Panc1 (cell line): ENCODE measurements around the gene PKIB.

Source experiments
- CTCF ChIP-seq: fragments of 450-650 bp; IDR thresholded peaks from 2 replicates; pipeline ENCODE4 v1.5.1; 2017; ENCODE audit warnings: mild to moderate bottlenecking
- POLR2AphosphoS5 ChIP-seq: IDR thresholded peaks from 2 replicates; pipeline ENCODE4 v1.6.1; 2012; ENCODE audit warnings: mild to moderate bottlenecking, low read depth, low read length, moderate library complexity

- no peak for TF ChIP-seq POLR2AphosphoS5
- TF ChIP-seq CTCF: no peak
These were observed 91.5 kb downstream of the PKIB start for GRCh38 chr6:122701666-122702065.
